Measurements from ENCODE around the gene PER2. TPM values are rescaled to one million over a fixed set of nuclear protein-coding genes. Genes with fewer than 3 reads are reported as not detected.
A peak's percentile ranks its signal among the peaks of the same experiment; 100 is the strongest.

Gene PER2
- total and polyA plus RNA-seq, 2 of the 4 experiments (the other 2 are of a cell fraction), result 1.7 to 3.2 TPM

GRCh38 chr2:238225911-238226697 is 62.3 kb downstream of the PER2 start:
- H2BK20ac ChIP-seq (ENCODE audit: low read depth, low read length), result no peak overlapping the region
- H3K4me1 ChIP-seq (ENCODE audit: control insufficient read depth, insufficient read depth, low read length), result 0 out of 2 replicates have a peak, but pooled peaks cover 2% of the 10 kb centered on the region
- no peak overlapping the region for H3K4ac ChIP-seq (ENCODE audit: low read depth, low read length)
- no peak overlapping the region for H4K91ac ChIP-seq (ENCODE audit: insufficient read depth, low read depth, low read length)
- H3K9me3 ChIP-seq (ENCODE audit: control insufficient read depth, insufficient read depth, low read length), result no peaks in the 10 kb centered on the region
- no peak for TF ChIP-seq RAD21 (IDR thresholded peaks at IDR 0.05; ENCODE audit: low read length)
- no peak overlapping the region for H3K27ac ChIP-seq (ENCODE audit: insufficient read depth, low read length)
- no peak overlapping the region for H3K9ac ChIP-seq (ENCODE audit: low read depth, low read length)
- ATAC-seq (ENCODE audit: low read depth) (peak; percentile 80), DNase-seq (peak; percentile 40)
- no peaks in the 10 kb centered on the region for H3K36me3 ChIP-seq (ENCODE audit: control insufficient read depth, insufficient read depth, low read length)
- POLR2A ChIA-PET (ENCODE audit: unreplicated experiment), result no interaction called here
- no peak overlapping the region for H3K56ac ChIP-seq (ENCODE audit: extremely low read depth, insufficient read depth, low read length)
- intact Hi-C loops (cut with micrococcal nuclease), result no loop called here
- no peaks in the 10 kb centered on the region for H4K20me1 ChIP-seq (ENCODE audit: insufficient read depth, low read length)
- no peak overlapping the region for H4K8ac ChIP-seq (ENCODE audit: low read depth in 2 of 2, low read length in 2 of 2)
- H3K23ac ChIP-seq (ENCODE audit: low read depth, low read length), result no peak overlapping the region
- peaks cover 25% of the 10 kb centered on the region for H3K27me3 ChIP-seq (ENCODE audit: control insufficient read depth, insufficient read depth, low read length)
- no TSS peak for BruUV-seq (replicated peaks)
- no peak overlapping the region for H2BK5ac ChIP-seq (ENCODE audit: low read depth, low read length, poor library complexity, severe bottlenecking)
- 53% methylated on average over 15 of the region's 38 CpGs; no CpG with 5 or more reads in 1 of the 2 experiments for WGBS, 2 experiments (ENCODE audit: extremely low coverage in 2 of 2, insufficient read length in 1 of 2)
- in situ Hi-C loops (cut with MboI; ENCODE audit: low sequenced_read_pairs), result no loop called here
- H2AK5ac ChIP-seq (ENCODE audit: low read depth, low read length), result no peak overlapping the region
- no peaks in the 10 kb centered on the region for H3K79me1 ChIP-seq (ENCODE audit: low read depth in 1 of 2, low read length in 2 of 2)
- no peak overlapping the region for H4K5ac ChIP-seq (ENCODE audit: low read depth, low read length)
- CTCF ChIA-PET, result no interaction called here
- dilution Hi-C loops (cut with HindIII; ENCODE audit: low sequenced_read_pairs, unreplicated experiment), result no loop called here
- no peak overlapping the region for H2BK15ac ChIP-seq (ENCODE audit: low read depth, low read length)
- no peaks in the 10 kb centered on the region for H3K9me1 ChIP-seq (ENCODE audit: insufficient read depth, low read length)
- H3K18ac ChIP-seq (ENCODE audit: low read depth, low read length), result no peak overlapping the region
- no peak overlapping the region for H3K14ac ChIP-seq (replicated peaks; ENCODE audit: low read depth, low read length)
- H3K4me3 ChIP-seq (ENCODE audit: insufficient read depth, low read depth, low read length), result no peak overlapping the region
- 0 out of 2 replicates have a peak overlapping the region, but pooled peaks have one; percentile 17 for H3K4me2 ChIP-seq (ENCODE audit: low read depth, low read length)
- peak overlapping the region; percentile 65 for H2AFZ ChIP-seq (replicated peaks; ENCODE audit: low read length, poor library complexity)
- H2AK9ac ChIP-seq (replicated peaks; ENCODE audit: low read depth, low read length, poor library complexity), result no peak overlapping the region
- no peak overlapping the region for H2BK120ac ChIP-seq (ENCODE audit: low read depth, low read length)

All from IMR-90 (cell line).